Neutrophil (primary cell): ENCODE data around the gene SH3D19.
"Not testable (repeated sequence)": the region's sequence is repeated elsewhere in the genome, so short reads cannot be mapped to it uniquely, and the experiment has no call there.

Experiments
- H3K27ac ChIP-seq: fragments of 200-600 bp; sonication (generic); 2 replicates; pipeline ENCODE4 v1.5.1; 2016; ENCODE audit warnings: mild to moderate bottlenecking, moderate library complexity
- H3K27me3 ChIP-seq: fragments of 200-600 bp; sonication (generic); 2 replicates; pipeline ENCODE4 v1.6.0; 2016; ENCODE audit warnings: mild to moderate bottlenecking
- H3K36me3 ChIP-seq: fragments of 200-600 bp; sonication (generic); 2 replicates; pipeline ENCODE4 v1.5.1; 2017
- H3K4me1 ChIP-seq, 2 experiments: fragments of 200-600 bp in 1 of 2; sonication (generic) in 1 of 2; 1 replicate in 1 of 2; 2 replicates in 1 of 2; pipeline versions ENCODE4 v1.5.1 to v1.6.1; 2013 to 2016; ENCODE audit warnings: low read depth in 1 of 2, low read length in 1 of 2, mild to moderate bottlenecking in 1 of 2, moderate library complexity in 1 of 2; ENCODE audit not compliant: control insufficient read depth in 1 of 2, insufficient read depth in 1 of 2
- H3K4me3 ChIP-seq, 2 experiments: fragments of 200-600 bp in 1 of 2; sonication (generic) in 1 of 2; 1 replicate in 1 of 2; 2 replicates in 1 of 2; pipeline ENCODE4 v1.5.1; 2013 to 2016; ENCODE audit warnings: low read depth in 1 of 2, low read length in 1 of 2, mild to moderate bottlenecking in 1 of 2, moderate library complexity in 1 of 2
- H3K9me3 ChIP-seq: fragments of 200-600 bp; sonication (generic); 2 replicates; pipeline ENCODE4 v1.5.1; 2016
- TF ChIP-seq, protein P1 (sequence below): fragments of 200-600 bp; sonication (generic); IDR thresholded peaks from 2 replicates; pipeline ENCODE4 v1.5.1; 2016; ENCODE audit warnings: antibody characterized with exemption

Gene SH3D19

GRCh38 chr4:151143811-151144210, 181.6 kb downstream of the SH3D19 start:
- Histone ChIP-seq H3K27me3 (no peaks in the 10 kb centered on the region), H3K4me1 (no peaks in the 10 kb centered on the region), H3K36me3 (no peaks in the 10 kb centered on the region), H3K4me3 (no peak overlapping the region), H3K27ac (no peak overlapping the region), H3K9me3 (no peaks in the 10 kb centered on the region)
- TF ChIP-seq, protein P1, sequence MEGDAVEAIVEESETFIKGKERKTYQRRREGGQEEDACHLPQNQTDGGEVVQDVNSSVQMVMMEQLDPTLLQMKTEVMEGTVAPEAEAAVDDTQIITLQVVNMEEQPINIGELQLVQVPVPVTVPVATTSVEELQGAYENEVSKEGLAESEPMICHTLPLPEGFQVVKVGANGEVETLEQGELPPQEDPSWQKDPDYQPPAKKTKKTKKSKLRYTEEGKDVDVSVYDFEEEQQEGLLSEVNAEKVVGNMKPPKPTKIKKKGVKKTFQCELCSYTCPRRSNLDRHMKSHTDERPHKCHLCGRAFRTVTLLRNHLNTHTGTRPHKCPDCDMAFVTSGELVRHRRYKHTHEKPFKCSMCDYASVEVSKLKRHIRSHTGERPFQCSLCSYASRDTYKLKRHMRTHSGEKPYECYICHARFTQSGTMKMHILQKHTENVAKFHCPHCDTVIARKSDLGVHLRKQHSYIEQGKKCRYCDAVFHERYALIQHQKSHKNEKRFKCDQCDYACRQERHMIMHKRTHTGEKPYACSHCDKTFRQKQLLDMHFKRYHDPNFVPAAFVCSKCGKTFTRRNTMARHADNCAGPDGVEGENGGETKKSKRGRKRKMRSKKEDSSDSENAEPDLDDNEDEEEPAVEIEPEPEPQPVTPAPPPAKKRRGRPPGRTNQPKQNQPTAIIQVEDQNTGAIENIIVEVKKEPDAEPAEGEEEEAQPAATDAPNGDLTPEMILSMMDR = no peak

- H3K36me3 ChIP-seq = no peaks in the 10 kb centered on the region
- H3K4me1 ChIP-seq = no peaks in the 10 kb centered on the region
- no peaks in the 10 kb centered on the region for H3K9me3 ChIP-seq
- H3K27me3 ChIP-seq = no peaks in the 10 kb centered on the region
- H3K27ac ChIP-seq = no peak overlapping the region
- TF ChIP-seq, protein P1 = no peak
- no peak overlapping the region for H3K4me3 ChIP-seq
These were observed 182.2 kb downstream of the SH3D19 start for GRCh38 chr4:151143162-151143561.

DNA sequence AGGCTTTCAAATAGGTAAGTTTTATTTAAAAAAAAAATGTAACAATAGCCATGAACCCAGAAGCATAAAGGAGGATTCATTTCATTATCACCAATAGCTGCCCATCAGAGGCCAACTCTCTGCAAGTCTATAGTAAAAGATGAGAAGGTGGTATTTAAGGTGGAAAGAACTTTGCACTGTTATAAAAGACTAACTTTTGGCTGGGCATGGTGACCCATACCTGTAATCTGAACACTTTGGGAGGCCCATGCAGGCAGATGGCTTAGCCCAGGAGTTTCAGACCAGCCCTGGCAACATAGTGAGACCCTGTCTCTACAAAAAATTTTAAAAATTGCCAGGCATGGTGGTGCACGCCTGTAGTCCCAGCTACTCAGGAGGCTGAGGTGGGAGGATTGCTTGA, 182.6 kb downstream of the SH3D19 start:
- H3K4me3 ChIP-seq = no peak overlapping the region
- no peaks in the 10 kb centered on the region for H3K9me3 ChIP-seq
- TF ChIP-seq, protein P1 = no peak
- H3K27ac ChIP-seq = no peak overlapping the region
- no peaks in the 10 kb centered on the region for H3K36me3 ChIP-seq
- H3K4me1 ChIP-seq = no peaks in the 10 kb centered on the region
- H3K27me3 ChIP-seq = no peaks in the 10 kb centered on the region

DNA sequence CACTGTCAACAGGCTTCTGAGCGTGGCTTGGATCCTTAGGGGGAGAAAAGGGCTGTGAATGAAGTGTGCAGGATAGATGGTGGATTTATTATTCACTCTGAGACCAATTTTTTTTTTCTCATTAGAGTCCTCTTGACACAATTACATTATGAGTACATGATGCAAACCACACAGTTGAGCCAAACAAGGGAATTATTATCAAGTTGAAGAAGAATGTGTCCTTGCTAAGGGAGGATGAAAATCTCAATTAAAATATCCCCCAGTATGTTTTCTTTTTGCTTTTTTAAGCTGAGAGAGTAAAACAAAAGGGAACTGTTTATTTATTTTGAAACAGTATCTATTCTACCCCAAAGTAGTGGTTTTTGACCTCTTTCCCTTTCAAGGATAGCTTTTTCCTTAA, 185.6 kb downstream of the SH3D19 start:
- Histone ChIP-seq H3K4me1 (no peaks in the 10 kb centered on the region), H3K4me3 (no peak overlapping the region), H3K27me3 (no peaks in the 10 kb centered on the region), H3K9me3 (no peaks in the 10 kb centered on the region), H3K36me3 (no peaks in the 10 kb centered on the region), H3K27ac (no peak overlapping the region)
- TF ChIP-seq, protein P1 = no peak

- not testable (repeated sequence) for H3K4me1 ChIP-seq, H3K36me3 ChIP-seq, H3K27me3 ChIP-seq, H3K27ac ChIP-seq, H3K4me3 ChIP-seq, H3K9me3 ChIP-seq
These were observed 189.4 kb downstream of the SH3D19 start for GRCh38 chr4:151136048-151136447.

DNA sequence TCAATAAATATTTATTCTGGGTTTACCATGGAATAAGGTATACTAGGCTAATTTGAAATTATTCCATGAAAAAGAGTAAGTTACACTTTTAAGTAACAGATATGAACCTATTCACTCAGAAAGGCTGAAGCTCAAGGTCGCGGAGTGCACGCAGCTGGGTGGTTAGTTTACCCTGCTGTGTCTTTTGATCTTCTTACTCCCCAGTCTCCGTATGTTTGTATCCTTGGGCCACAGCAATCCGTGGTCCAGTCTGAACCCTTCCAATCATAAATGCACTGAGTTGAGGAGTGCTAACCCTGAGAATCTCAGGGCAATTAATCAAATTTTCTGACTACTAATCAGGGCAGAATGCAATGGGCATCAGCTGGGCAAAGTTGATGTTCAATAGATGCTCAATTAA, 192.1 kb downstream of the SH3D19 start:
- no peaks in the 10 kb centered on the region for H3K27me3 ChIP-seq
- H3K4me1 ChIP-seq = no peaks in the 10 kb centered on the region
- H3K27ac ChIP-seq = no peak overlapping the region
- H3K9me3 ChIP-seq = no peaks in the 10 kb centered on the region
- no peak overlapping the region for H3K4me3 ChIP-seq
- H3K36me3 ChIP-seq = no peaks in the 10 kb centered on the region
- TF ChIP-seq, protein P1 = no peak
